AG04450 (cell line): ENCODE measurements around the gene OTUD7B. TPM values are rescaled to one million over a fixed set of nuclear protein-coding genes. Genes with fewer than 3 reads are reported as not detected.

ENCODE experiments used
- CTCF ChIA-PET: fragments of 300-600, 350-600 bp; formaldehyde crosslinking; extraction: SDS; loops from one replicate; lab custom pipeline; 2022; ENCODE audit warnings: antibody characterized with exemption, inconsistent platforms; lab: Charles Lee
- POLR2A ChIA-PET: fragments of 350-600 bp; formaldehyde crosslinking; extraction: SDS; loops from one replicate; lab custom pipeline; 2021; ENCODE audit warnings: antibody characterized with exemption, inconsistent platforms; lab: Yijun Ruan, JAX
- DNase-seq: peaks from one replicate; pipeline ENCODE4 v3.0.0-alpha.2; 2011; ENCODE audit warnings: low read depth, low spot score
- H3K27ac ChIP-seq: one replicate; pipeline ENCODE4 v1.5.1; 2012; ENCODE audit warnings: low read depth, low read length, control low read depth
- H3K27me3 ChIP-seq: one replicate; pipeline ENCODE4 v1.6.0; 2012; ENCODE audit warnings: low read length; ENCODE audit not compliant: control insufficient read depth, insufficient read depth
- H3K4me3 ChIP-seq: 2 replicates; pipeline ENCODE4 v1.5.1; 2011; ENCODE audit warnings: mild to moderate bottlenecking, low read depth, low read length, control low read depth
- H3K9me3 ChIP-seq: 2 replicates; pipeline ENCODE4 v1.5.1; 2012; ENCODE audit warnings: low read length; ENCODE audit not compliant: control insufficient read depth, insufficient read depth
- CTCF ChIP-seq: IDR thresholded peaks from 2 replicates; pipeline ENCODE4 v1.5.1; 2011; ENCODE audit warnings: low read depth, low read length, control low read depth, inconsistent platforms
- polyA plus RNA-seq: library from polyadenylated mRNA; depleted of rRNA; stranded (reverse); fragments of >200 nt; gene quantifications from 2 replicates; pipeline ENCODE4 v1.2.3, GENCODE V29; 2011

OTUD7B gene
- polyA plus RNA-seq, 1 experiment = 10.7 TPM

DNA sequence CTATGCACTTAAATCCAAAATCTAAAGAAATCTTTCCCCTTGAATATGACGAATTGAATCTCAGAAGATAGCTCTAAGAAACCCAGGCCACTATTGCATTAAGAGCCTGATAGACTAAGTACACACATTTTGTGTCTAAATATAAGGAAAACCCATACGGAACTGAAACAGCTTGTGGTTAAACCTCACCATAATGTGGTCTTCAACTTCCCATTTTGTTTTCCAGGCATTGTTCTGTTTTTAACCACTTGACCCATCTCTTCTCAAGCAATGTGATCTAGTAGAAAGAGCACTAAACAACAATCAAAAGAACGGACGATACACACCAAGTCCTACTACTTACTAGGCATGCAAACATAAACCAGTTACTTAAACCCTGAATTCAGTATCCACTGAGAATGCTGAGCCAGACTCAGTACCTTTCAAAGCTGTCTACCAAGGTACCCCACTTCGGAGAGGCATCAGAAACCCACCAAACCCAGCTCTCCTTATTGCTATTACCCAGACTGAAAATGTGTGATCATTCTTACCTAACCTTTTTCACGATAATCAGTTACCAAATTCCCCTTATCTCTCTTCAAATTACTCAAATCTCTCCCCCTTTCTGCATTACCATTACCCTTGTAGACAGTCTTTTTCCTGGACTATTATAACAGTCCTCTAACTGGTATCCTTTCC, 12.8 kb downstream of the OTUD7B start:
- DNase-seq = no peak
- Histone ChIP-seq H3K27me3 (no peaks in the 10 kb centered on the region), H3K27ac (no peak overlapping the region), H3K4me3 (no peak overlapping the region), H3K9me3 (no peaks in the 10 kb centered on the region)
- CTCF ChIA-PET = interaction anchor here (1.1 to 3.9 kb wide), 4 partner anchors 35 to 189 kb away, joined by 3 to 33 read pairs (median 5); no protein-coding TSS in a partner anchor
- POLR2A ChIA-PET = interaction anchor here (1.3 kb wide), 1 partner anchor 12 kb away, joined by 4 read pairs; no protein-coding TSS in a partner anchor
- TF ChIP-seq CTCF = no peak

GRCh38 chr1:149995927-149996326, 14.6 kb downstream of the OTUD7B start:
- ChIA-PET POLR2A (no interaction called here), CTCF (interaction anchor here (3.9 kb wide), 1 partner anchor 34 kb away, joined by 33 read pairs; no protein-coding TSS in a partner anchor)
- no peak for TF ChIP-seq CTCF
- no peak overlapping the region for H3K4me3 ChIP-seq
- H3K27me3 ChIP-seq = no peaks in the 10 kb centered on the region
- no peak for DNase-seq
- no peaks in the 10 kb centered on the region for H3K9me3 ChIP-seq
- H3K27ac ChIP-seq = no peak overlapping the region

DNA sequence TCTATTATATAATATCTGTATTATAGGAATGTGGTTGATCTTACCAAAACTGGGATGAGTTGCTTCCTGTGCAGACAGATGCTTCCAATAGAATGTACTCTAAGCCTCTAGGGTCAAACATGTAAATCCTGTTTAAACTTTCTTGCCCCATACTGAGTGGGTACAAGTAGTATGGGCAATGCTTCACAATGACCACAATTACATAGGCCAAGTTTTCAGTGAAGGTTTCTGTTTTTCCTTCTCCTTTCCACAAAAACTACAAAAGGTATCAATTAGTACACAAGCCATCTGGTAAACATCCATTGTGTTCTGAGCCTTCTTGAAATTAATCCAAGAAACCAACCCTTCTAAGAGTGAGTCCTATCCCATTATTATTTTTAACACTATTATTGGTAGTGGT, 16.8 kb downstream of the OTUD7B start:
- H3K27me3 ChIP-seq = no peaks in the 10 kb centered on the region
- no peak overlapping the region for H3K4me3 ChIP-seq
- H3K27ac ChIP-seq = no peak overlapping the region
- no peak for DNase-seq
- ChIA-PET CTCF (no interaction called here), POLR2A (no interaction called here)
- TF ChIP-seq CTCF = no peak
- no peaks in the 10 kb centered on the region for H3K9me3 ChIP-seq

- no peak for TF ChIP-seq CTCF
- Histone ChIP-seq H3K9me3 (no peaks in the 10 kb centered on the region), H3K27ac (no peak overlapping the region), H3K4me3 (no peak overlapping the region), H3K27me3 (no peaks in the 10 kb centered on the region)
- POLR2A ChIA-PET = no interaction called here
- CTCF ChIA-PET = no interaction called here
- no peak for DNase-seq
Observed at GRCh38 chr1:149993181-149993580, 17.3 kb downstream of the OTUD7B start.

- Histone ChIP-seq H3K27ac (no peak overlapping the region), H3K27me3 (no peaks in the 10 kb centered on the region), H3K4me3 (no peak overlapping the region), H3K9me3 (no peaks in the 10 kb centered on the region)
- TF ChIP-seq CTCF = no peak
- POLR2A ChIA-PET = no interaction called here
- CTCF ChIA-PET = interaction anchor here (1.1 to 1.5 kb wide), 3 partner anchors 26 to 182 kb away, joined by 4 to 5 read pairs (median 4); a partner anchor contains a TSS
- DNase-seq = no peak
Observed at GRCh38 chr1:149987297-149987595, 23.3 kb downstream of the OTUD7B start.
